Endothelial cell (in vitro differentiated cells): ENCODE data around the gene DRAP1. TPM values are rescaled to one million over a fixed set of nuclear protein-coding genes. Genes with fewer than 3 reads are reported as not detected.
A peak's percentile ranks its signal among the peaks of the same experiment; 100 is the strongest.

Source experiments
- DNase-seq: peaks from one replicate; pipeline ENCODE4 v3.0.0; 2021; ENCODE audit warnings: low spot score
- H3K27ac Mint-ChIP-seq: one replicate; pipeline ENCODE4 v1.8.0; 2021; ENCODE audit warnings: mixed read lengths, inconsistent platforms; ENCODE audit not compliant: unreplicated experiment
- H3K27me3 Mint-ChIP-seq: one replicate; pipeline ENCODE4 v1.8.0; 2021; ENCODE audit warnings: mild to moderate bottlenecking, moderate library complexity, mixed read lengths, inconsistent platforms; ENCODE audit not compliant: unreplicated experiment
- H3K36me3 Mint-ChIP-seq: one replicate; pipeline ENCODE4 v1.8.0; 2021; ENCODE audit warnings: mild to moderate bottlenecking, low read depth, mixed read lengths, inconsistent platforms; ENCODE audit not compliant: unreplicated experiment
- H3K4me1 Mint-ChIP-seq: one replicate; pipeline ENCODE4 v1.8.0; 2021; ENCODE audit warnings: mild to moderate bottlenecking, mixed read lengths, inconsistent platforms; ENCODE audit not compliant: unreplicated experiment
- H3K4me3 Mint-ChIP-seq: one replicate; pipeline ENCODE4 v1.8.0; 2021; ENCODE audit warnings: mild to moderate bottlenecking, mixed read lengths, inconsistent platforms; ENCODE audit not compliant: unreplicated experiment
- H3K9me3 Mint-ChIP-seq: one replicate; pipeline ENCODE4 v1.8.0; 2021; ENCODE audit warnings: mixed read lengths, inconsistent platforms; ENCODE audit not compliant: unreplicated experiment
- total RNA-seq: library from RNA; stranded (reverse); fragmentation: NEBNext Ultra II Directional; extraction: Animal tissue kit (Norgen Biotek cat#: 25700); gene quantifications from one replicate; pipeline ENCODE4 v1.2.1, GENCODE V29; 2021; ENCODE audit not compliant: unreplicated experiment
- TF ChIP-seq, protein P1 (sequence below): fragments of 200-600 bp; sonication (generic); IDR thresholded peaks from one replicate; pipeline ENCODE4 v1.5.0; 2021; ENCODE audit warnings: antibody characterized with exemption; ENCODE audit not compliant: unreplicated experiment

Gene DRAP1
- total RNA-seq, 1 donor from 2014 or later: 79.6 TPM

DNA sequence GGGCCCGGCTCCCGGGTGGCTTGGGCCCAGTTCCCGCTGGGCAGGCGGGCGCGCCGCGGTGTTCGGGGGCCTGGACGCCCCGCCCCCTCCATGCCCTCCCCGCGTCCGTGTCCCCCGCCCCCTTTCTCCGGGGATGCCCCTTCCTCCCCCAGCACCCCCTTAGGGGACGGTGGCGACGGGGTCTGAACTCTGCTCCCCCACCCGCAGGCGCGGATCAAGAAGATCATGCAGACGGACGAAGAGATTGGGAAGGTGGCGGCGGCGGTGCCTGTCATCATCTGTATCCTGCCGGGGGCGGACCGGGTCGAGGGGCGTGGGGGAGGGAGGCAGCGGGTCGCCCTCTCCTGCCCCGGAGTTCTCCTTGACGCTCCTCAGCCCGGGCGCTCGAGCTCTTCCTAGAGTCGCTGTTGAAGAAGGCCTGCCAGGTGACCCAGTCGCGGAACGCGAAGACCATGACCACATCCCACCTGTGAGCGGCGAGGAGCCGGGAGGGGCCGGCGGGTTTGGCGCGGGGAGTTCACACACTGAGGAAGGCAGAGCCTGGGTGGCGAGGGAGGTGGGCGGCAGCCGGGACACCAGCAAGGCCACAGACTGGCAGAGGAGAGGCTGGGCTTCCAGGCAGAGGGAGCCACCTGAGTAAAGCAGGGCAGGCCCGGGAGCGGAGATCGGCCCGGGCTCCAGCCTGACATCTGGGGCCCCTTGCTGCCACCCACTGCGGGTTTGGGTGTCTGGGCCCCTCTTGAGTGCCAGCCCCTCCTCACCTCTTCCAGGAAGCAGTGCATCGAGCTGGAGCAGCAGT lies 546 bp downstream of the DRAP1 start:
- DNase-seq: peak; percentile 46
- no peaks in the 10 kb centered on the region for H3K9me3 Mint-ChIP-seq
- peaks cover 7% of the 10 kb centered on the region for H3K27me3 Mint-ChIP-seq
- H3K36me3 Mint-ChIP-seq: peaks cover 10% of the 10 kb centered on the region
- TF ChIP-seq, protein P1, sequence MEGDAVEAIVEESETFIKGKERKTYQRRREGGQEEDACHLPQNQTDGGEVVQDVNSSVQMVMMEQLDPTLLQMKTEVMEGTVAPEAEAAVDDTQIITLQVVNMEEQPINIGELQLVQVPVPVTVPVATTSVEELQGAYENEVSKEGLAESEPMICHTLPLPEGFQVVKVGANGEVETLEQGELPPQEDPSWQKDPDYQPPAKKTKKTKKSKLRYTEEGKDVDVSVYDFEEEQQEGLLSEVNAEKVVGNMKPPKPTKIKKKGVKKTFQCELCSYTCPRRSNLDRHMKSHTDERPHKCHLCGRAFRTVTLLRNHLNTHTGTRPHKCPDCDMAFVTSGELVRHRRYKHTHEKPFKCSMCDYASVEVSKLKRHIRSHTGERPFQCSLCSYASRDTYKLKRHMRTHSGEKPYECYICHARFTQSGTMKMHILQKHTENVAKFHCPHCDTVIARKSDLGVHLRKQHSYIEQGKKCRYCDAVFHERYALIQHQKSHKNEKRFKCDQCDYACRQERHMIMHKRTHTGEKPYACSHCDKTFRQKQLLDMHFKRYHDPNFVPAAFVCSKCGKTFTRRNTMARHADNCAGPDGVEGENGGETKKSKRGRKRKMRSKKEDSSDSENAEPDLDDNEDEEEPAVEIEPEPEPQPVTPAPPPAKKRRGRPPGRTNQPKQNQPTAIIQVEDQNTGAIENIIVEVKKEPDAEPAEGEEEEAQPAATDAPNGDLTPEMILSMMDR: no peak
- peak overlapping the region; percentile 90 for H3K4me3 Mint-ChIP-seq
- no peak overlapping the region for H3K27ac Mint-ChIP-seq
- H3K4me1 Mint-ChIP-seq: peaks cover 9% of the 10 kb centered on the region

DNA sequence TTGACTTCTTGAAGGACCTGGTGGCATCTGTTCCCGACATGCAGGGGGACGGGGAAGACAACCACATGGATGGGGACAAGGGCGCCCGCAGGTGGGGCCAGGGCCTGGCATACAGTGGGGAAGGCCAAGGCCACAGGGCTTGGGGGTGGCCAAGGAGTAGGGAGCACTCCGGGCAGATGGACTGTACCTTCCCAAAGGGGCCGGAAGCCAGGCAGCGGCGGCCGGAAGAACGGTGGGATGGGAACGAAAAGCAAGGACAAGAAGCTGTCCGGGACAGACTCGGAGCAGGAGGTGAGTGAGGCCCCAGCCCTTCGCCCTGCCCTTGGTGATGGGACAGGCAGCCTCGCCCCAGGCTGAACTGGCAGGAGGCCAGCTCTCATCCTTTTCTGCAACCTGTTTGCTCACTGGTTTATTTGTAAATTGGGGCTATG lies 1.2 kb downstream of the DRAP1 start:
- Mint-ChIP-seq H3K36me3 (peaks cover 8% of the 10 kb centered on the region), H3K4me3 (peak overlapping the region; percentile 90), H3K27me3 (peaks cover 7% of the 10 kb centered on the region), H3K9me3 (no peaks in the 10 kb centered on the region), H3K27ac (no peak overlapping the region), H3K4me1 (peaks cover 6% of the 10 kb centered on the region)
- TF ChIP-seq, protein P1: no peak
- DNase-seq: no peak

DNA sequence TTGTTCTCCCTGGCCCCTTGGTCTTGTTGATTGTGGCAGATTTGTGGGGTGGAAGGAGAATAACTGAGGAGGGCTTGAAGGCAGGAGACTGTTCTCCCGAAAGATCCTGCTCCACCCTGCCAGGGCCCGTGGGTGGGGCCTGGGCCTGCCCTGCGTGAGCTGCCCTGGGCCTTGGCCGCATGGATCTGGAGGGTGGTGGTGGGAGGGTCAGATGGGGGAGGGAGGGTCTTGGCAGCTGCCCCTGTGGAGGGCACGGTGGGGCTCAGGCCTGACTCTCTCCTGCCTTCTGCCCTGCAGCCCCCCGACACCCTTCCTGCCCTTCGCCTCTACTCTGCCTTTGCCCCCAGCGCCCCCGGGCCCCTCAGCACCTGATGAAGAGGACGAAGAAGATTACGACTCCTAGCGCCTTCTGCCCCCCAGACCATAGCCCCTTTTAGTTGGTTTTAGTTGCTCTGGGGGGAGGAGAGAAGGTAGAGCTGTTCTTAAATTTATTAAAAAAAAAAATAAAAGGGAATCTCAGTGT lies 1.9 kb downstream of the DRAP1 start:
- H3K4me1 Mint-ChIP-seq: peaks cover 6% of the 10 kb centered on the region
- H3K4me3 Mint-ChIP-seq: peak overlapping the region; percentile 90
- DNase-seq: no peak
- peaks cover 8% of the 10 kb centered on the region for H3K36me3 Mint-ChIP-seq
- H3K27me3 Mint-ChIP-seq: peaks cover 7% of the 10 kb centered on the region
- H3K9me3 Mint-ChIP-seq: no peaks in the 10 kb centered on the region
- TF ChIP-seq, protein P1: no peak
- H3K27ac Mint-ChIP-seq: no peak overlapping the region

DNA sequence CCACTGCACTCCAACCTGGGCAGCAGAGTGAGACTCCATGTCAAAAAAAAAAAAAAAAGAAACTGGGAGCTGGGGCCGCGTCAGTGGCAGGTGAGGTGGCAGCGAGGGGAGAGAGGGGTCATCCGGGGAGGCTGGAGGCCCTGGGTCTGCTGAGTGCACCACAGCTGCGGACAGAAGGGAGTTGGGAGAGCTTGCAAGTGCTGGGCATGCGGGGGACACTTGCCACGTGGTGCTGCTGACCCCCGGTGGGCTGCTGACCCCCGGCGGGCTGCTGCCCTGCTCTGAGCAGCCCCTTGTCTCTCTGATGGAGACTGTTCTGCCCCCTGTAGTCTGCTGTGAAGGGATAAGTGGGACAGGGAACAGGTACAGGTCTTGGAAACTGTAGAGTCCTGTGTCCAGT lies 2.6 kb downstream of the DRAP1 start:
- H3K27ac Mint-ChIP-seq: no peak overlapping the region
- H3K36me3 Mint-ChIP-seq: peaks cover 8% of the 10 kb centered on the region
- H3K27me3 Mint-ChIP-seq: peaks cover 8% of the 10 kb centered on the region
- TF ChIP-seq, protein P1: no peak
- peaks cover under 1% of the 10 kb centered on the region for H3K4me1 Mint-ChIP-seq
- H3K9me3 Mint-ChIP-seq: no peaks in the 10 kb centered on the region
- DNase-seq: no peak
- peak overlapping the region; percentile 79 for H3K4me3 Mint-ChIP-seq

DNA sequence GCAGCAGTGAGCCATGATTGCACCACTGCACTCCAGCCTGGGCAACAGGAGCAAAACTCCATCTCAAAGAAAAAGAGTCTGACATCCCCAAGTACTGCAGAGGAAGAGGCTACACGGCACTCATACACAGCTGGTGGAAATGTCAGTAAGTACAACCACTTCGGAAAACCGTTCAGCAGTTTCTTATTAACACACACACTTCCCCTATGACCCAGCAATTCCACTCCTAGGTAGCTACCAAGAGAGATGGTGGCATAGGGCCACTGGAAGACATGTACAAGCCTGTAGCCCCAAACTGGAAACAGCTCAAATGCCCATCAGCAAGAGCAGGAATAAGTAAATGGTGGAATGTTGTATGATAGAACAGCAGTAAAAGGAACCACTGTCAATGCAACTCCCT lies 3.3 kb downstream of the DRAP1 start:
- no peaks in the 10 kb centered on the region for H3K9me3 Mint-ChIP-seq
- peaks cover 8% of the 10 kb centered on the region for H3K36me3 Mint-ChIP-seq
- H3K4me3 Mint-ChIP-seq: peak overlapping the region; percentile 79
- H3K27ac Mint-ChIP-seq: no peak overlapping the region
- TF ChIP-seq, protein P1: no peak
- peaks cover 4% of the 10 kb centered on the region for H3K27me3 Mint-ChIP-seq
- H3K4me1 Mint-ChIP-seq: no peaks in the 10 kb centered on the region
- no peak for DNase-seq
